Ovary (tissue), 3 donors: ENCODE measurements around the gene MMAB.

Experiments used
- CTCF ChIP-seq, 3 donors: fragments of 450-650 bp in 2 of 3; fragments of 200-600 bp in 1 of 3; IDR thresholded peaks; one replicate each; pipeline versions ENCODE4 v1.5.1 to v1.8.0; 2016 to 2022; ENCODE audit warnings: antibody characterized with exemption in 3 of 3, mild to moderate bottlenecking in 1 of 3
- EP300 ChIP-seq: sonication (generic); formaldehyde crosslinking; IDR thresholded peaks from one replicate; pipeline ENCODE4 v1.6.1; 2017; ENCODE audit warnings: antibody characterized with exemption
- POLR2A ChIP-seq: fragments of 450-650 bp; IDR thresholded peaks from one replicate; pipeline ENCODE4 v1.6.1; 2017; ENCODE audit warnings: antibody characterized with exemption, mild to moderate bottlenecking, moderate library complexity
- donor health status: DM: no; HTN: no; CAD: no.

GRCh38 chr12:109612975-109613502 is 39.7 kb upstream of the MMAB start:
- TF ChIP-seq CTCF (IDR thresholded peaks at IDR 0.05) (no peak), POLR2A (no peak), EP300 (no peak)
